ENCODE data around the gene TOMM5.

- no peak for TF ChIP-seq REST (IDR thresholded peaks at IDR 0.05; ENCODE audit: insufficient read depth in 1 of 2, low read depth in 2 of 2, low read length in 2 of 2)
- TF ChIP-seq TAF1 (IDR thresholded peaks at IDR 0.05; ENCODE audit: borderline replicate concordance, insufficient read depth, low read length): no peak
Observed at GRCh38 chr9:37583522-37584121, 8.8 kb downstream of the TOMM5 start.

All from PFSK-1 (cell line).